ENCODE data around the gene FAM168A. TPM values are rescaled to one million over a fixed set of nuclear protein-coding genes. Genes with fewer than 3 reads are reported as not detected.

The FAM168A gene
- polyA plus RNA-seq, 2 of the 4 experiments (the other 2 are of a cell fraction) = 15.3 to 19.2 TPM

DNA sequence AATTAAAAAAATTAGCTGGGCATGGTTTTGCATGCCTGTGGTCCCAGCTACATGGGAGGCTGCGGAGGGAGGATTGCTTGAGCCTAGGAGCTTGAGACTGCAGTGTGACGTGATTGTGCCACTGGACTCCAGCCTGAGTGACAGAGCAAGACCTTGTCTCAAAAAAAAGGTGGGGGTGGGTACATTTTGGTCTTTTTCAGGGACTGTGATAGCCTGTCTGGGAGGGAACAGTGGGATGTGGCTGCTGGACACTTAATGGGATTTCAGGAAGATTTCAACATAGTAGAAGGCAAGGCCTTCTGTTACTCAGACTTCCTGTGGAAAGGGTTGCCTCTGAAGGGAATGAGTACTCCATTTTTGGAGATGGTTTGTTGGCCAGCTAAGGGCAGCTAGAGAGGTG lies 181.1 kb downstream of the FAM168A start:
- H3K9me3 ChIP-seq = no peaks in the 10 kb centered on the region
- ChIA-PET CTCF (interaction anchor here (0.5 to 2.4 kb wide), 4 partner anchors 12 to 48 kb away, joined by 3 to 7 read pairs (median 3); no protein-coding TSS in a partner anchor), POLR2A (no interaction called here)
- no peak overlapping the region for H3K4me2 ChIP-seq
- WGBS (ENCODE audit: missing lambda C conversion rate) = 95% methylated on average over 2 of the region's 2 CpGs
- H3K27ac ChIP-seq = no peak overlapping the region
- no peak for TF ChIP-seq JUN (IDR thresholded peaks at IDR 0.05)
- no peak for TF ChIP-seq EHF (CRISPR knock-in tag; IDR thresholded peaks at IDR 0.05)
- TF ChIP-seq FOSL2 (IDR thresholded peaks at IDR 0.05) = no peak
- no peak for TF ChIP-seq FOSL2 (CRISPR knock-in tag; IDR thresholded peaks at IDR 0.05)
- TF ChIP-seq, protein P1, sequence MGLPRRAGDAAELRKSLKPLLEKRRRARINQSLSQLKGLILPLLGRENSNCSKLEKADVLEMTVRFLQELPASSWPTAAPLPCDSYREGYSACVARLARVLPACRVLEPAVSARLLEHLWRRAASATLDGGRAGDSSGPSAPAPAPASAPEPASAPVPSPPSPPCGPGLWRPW (IDR thresholded peaks at IDR 0.05) = no peak
- TF ChIP-seq CEBPB (IDR thresholded peaks at IDR 0.05) = no peak
- no peak for TF ChIP-seq JUNB (IDR thresholded peaks at IDR 0.05)
- TF ChIP-seq GATA3 (IDR thresholded peaks at IDR 0.05; ENCODE audit: borderline replicate concordance) = no peak
- TF ChIP-seq KDM5A (IDR thresholded peaks at IDR 0.05) = no peak
- TF ChIP-seq RCOR1 (IDR thresholded peaks at IDR 0.05; ENCODE audit: low read depth, low read length) = no peak
- DNase-seq (ENCODE audit: low read depth in 1 of 2, low spot score in 1 of 2) = no peak
- no peaks in the 10 kb centered on the region for H3K4me1 ChIP-seq
- no peak for FAIRE-seq
- ATAC-seq = no peak
- no peak overlapping the region for H3K4me3 ChIP-seq

DNA sequence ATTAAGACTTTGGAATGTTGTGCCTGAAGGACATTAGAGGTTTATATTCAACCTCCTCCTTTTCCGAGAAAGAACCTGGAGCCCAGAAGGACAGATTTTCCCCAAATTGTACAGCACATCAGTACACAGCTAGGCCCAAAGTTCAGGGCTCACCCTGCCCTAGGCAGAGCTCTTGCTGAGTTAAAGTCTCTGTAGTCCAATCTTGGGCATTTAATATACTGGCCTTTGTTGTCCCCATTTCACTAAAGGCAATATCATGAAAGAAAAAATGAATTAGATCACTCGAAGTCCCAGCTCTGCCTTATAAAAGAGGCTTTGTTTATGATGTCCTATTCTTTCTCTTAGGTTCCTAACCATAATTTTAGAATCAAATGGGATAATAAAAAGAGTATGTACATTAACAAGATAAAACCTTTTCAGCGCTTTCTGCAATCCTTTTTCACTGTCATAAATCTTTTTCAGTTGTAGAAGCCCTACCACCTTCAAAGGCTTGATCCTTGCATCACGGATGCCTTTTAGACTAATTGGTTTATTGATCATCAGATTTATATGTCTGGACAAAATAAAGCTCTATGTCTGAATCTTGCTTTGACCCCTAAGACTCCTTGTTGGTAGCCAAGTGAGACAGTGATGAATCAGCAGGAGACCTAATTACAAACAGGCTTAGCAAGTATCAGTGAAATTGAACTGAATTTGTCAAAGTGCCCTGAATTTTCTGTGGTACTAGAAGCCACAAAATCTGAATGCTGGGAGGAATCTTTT lies 181.9 kb downstream of the FAM168A start:
- no peak for DNase-seq (ENCODE audit: low read depth in 1 of 2, low spot score in 1 of 2)
- Histone ChIP-seq H3K4me1 (no peaks in the 10 kb centered on the region), H3K4me3 (no peak overlapping the region), H3K27ac (no peak overlapping the region), H3K4me2 (no peak overlapping the region), H3K9me3 (no peaks in the 10 kb centered on the region)
- WGBS (ENCODE audit: missing lambda C conversion rate) = 77% methylated on average over 4 of the region's 4 CpGs
- ChIA-PET CTCF (interaction anchor here (0.7 to 2.4 kb wide), 3 partner anchors 11 to 23 kb away, joined by 3 to 7 read pairs (median 3); no protein-coding TSS in a partner anchor), POLR2A (no interaction called here)
- no peak for ATAC-seq
- TF ChIP-seq, protein P2, sequence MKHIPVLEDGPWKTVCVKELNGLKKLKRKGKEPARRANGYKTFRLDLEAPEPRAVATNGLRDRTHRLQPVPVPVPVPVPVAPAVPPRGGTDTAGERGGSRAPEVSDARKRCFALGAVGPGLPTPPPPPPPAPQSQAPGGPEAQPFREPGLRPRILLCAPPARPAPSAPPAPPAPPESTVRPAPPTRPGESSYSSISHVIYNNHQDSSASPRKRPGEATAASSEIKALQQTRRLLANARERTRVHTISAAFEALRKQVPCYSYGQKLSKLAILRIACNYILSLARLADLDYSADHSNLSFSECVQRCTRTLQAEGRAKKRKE (CRISPR knock-in tag; IDR thresholded peaks at IDR 0.05; ENCODE audit: low read depth) = no peak
- TF ChIP-seq TP53 (CRISPR knock-in tag; IDR thresholded peaks at IDR 0.05) (no peak), BHLHE40 (IDR thresholded peaks at IDR 0.05; ENCODE audit: low read depth, low read length) (no peak), POLR2AphosphoS2 (conservative IDR thresholded peaks at IDR 0.05; ENCODE audit: low read length) (no peak), TFCP2L1 (CRISPR knock-in tag; IDR thresholded peaks at IDR 0.05) (no peak), POLR2A (IDR thresholded peaks at IDR 0.05; ENCODE audit: low read length) (no peak), EHF (CRISPR knock-in tag; IDR thresholded peaks at IDR 0.05) (no peak), EHMT2 (IDR thresholded peaks at IDR 0.05; ENCODE audit: low read depth) (no peak), HOXA7 (CRISPR knock-in tag; IDR thresholded peaks at IDR 0.05) (no peak), ZNF302 (CRISPR knock-in tag; IDR thresholded peaks at IDR 0.05) (no peak), FOSB (CRISPR knock-in tag; IDR thresholded peaks at IDR 0.05) (no peak), HDAC2 (IDR thresholded peaks at IDR 0.05) (no peak), FOXS1 (CRISPR knock-in tag; IDR thresholded peaks at IDR 0.05) (no peak)
- TF ChIP-seq, protein P3, sequence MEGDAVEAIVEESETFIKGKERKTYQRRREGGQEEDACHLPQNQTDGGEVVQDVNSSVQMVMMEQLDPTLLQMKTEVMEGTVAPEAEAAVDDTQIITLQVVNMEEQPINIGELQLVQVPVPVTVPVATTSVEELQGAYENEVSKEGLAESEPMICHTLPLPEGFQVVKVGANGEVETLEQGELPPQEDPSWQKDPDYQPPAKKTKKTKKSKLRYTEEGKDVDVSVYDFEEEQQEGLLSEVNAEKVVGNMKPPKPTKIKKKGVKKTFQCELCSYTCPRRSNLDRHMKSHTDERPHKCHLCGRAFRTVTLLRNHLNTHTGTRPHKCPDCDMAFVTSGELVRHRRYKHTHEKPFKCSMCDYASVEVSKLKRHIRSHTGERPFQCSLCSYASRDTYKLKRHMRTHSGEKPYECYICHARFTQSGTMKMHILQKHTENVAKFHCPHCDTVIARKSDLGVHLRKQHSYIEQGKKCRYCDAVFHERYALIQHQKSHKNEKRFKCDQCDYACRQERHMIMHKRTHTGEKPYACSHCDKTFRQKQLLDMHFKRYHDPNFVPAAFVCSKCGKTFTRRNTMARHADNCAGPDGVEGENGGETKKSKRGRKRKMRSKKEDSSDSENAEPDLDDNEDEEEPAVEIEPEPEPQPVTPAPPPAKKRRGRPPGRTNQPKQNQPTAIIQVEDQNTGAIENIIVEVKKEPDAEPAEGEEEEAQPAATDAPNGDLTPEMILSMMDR (IDR thresholded peaks at IDR 0.05) = no peak
- TF ChIP-seq, protein P4, sequence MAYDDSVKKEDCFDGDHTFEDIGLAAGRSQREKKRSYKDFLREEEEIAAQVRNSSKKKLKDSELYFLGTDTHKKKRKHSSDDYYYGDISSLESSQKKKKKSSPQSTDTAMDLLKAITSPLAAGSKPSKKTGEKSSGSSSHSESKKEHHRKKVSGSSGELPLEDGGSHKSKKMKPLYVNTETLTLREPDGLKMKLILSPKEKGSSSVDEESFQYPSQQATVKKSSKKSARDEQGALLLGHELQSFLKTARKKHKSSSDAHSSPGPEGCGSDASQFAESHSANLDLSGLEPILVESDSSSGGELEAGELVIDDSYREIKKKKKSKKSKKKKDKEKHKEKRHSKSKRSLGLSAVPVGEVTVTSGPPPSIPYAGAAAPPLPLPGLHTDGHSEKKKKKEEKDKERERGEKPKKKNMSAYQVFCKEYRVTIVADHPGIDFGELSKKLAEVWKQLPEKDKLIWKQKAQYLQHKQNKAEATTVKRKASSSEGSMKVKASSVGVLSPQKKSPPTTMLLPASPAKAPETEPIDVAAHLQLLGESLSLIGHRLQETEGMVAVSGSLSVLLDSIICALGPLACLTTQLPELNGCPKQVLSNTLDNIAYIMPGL (CRISPR knock-in tag; IDR thresholded peaks at IDR 0.05; ENCODE audit: borderline replicate concordance) = no peak
- FAIRE-seq = no peak

Data from A549 (cell line).